HG02870 (cell line): ENCODE data around the gene NUP153.
A peak's percentile ranks its signal among the peaks of the same experiment; 100 is the strongest.
"Not testable (repeated sequence)": the region's sequence is repeated elsewhere in the genome, so short reads cannot be mapped to it uniquely, and the experiment has no call there.

Source experiments
- ATAC-seq: cut with Tn5 transposase; IDR thresholded peaks from one replicate; pipeline ENCODE4 v1.9.1; 2021; ENCODE audit warnings: mild to moderate bottlenecking, moderate library complexity; ENCODE audit not compliant: unreplicated experiment

Gene NUP153

DNA sequence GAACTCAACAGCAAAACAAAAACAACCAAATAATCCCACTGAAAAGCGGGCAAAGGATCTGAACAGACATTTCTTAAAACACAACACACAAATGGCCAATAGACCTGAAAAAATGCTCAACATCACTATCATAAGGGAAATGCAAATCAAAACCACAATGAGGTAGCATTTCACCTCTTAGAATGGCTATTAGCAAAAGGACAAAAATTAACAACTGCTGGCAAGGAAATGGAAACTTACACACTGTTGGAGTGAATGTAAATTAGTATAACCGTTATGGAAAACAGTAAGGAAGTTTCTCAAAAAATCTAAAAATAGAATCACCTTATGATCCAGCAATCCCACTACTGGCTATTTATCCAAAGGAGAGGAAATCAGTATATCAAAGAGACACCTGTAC is 85.7 kb downstream of the NUP153 start:
- peak; percentile 69 for ATAC-seq

- ATAC-seq: no peak
Measured at GRCh38 chr6:17615794-17616193, 90.9 kb downstream of the NUP153 start.

DNA sequence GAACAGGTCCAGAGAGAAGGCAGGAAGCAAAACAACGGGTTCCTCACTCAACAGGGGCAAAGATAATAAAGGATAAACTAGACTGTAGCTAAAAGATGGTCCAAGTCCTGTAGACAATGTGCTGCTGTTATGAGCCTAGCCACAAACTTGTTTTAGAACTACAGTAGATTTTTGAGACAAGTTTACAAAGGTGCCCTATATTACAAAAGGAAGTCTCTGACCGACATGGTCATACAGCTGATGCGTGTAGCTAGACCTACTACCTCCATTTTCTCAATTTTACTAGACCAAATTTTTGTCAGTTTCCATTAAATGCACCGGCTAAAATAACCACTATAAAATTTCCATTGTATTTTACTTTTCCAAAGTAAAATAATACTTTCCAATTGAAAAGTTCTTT is 94.7 kb downstream of the NUP153 start:
- no peak for ATAC-seq

GRCh38 chr6:17610835-17611234 is 95.9 kb downstream of the NUP153 start:
- ATAC-seq: no peak

- ATAC-seq: no peak
Measured at GRCh38 chr6:17606606-17607005, 100.1 kb downstream of the NUP153 start.

GRCh38 chr6:17602888-17603287 is 103.8 kb downstream of the NUP153 start:
- no peak for ATAC-seq

DNA sequence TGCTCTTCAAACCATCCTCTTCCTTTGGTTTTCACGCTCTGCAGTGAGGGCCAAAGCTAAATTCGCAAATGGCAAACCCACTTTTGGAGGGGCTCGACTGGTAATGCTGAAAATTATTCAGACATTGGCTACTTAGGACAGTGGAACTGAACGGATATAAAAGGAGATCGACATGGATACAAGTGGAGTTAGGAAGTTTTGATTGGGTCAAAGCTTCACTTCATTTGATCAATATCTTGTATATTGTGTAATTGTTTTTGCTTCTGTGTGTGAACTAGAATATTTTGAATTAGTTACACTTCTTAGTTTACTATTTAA is 105.4 kb downstream of the NUP153 start:
- ATAC-seq: no peak

GRCh38 chr6:17600527-17601385 is 106.0 kb downstream of the NUP153 start:
- ATAC-seq: peak; percentile 51

DNA sequence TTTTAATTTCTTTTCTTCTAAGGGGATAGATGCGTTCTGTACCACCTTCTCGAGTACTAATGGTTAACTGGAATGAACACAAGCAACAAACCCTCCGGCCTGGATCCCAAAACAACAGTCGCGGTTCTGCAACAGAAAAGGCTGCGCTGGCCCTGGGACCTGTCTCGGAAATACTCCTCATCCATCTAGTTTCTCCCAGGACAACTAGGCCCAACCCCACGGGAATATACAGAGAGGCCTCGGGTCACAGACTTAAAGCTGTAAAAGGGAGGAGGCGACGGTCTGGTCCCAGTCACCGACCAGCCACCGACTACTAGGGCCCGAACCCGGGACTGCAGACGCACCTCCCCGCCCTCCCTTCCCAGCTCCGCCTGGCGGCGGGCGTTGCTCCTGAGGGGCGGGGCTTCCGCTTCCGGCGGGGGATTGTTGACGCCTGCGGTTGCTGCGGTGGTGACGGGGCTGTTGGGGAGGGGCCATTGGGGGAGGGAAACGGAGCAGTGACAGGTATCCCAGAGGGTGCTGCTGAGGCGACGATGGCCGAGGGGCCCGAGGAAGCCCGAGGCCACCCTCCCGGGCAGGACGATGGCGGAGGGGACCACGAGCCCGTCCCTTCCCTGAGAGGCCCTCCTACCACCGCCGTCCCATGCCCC is 106.7 kb downstream of the NUP153 start, which contains the start of gene FAM8A1:
TSS of gene FAM8A1 (plus strand) at position 426 of the 650 bp plus-strand sequence. CDS start at position 534, 108 bp downstream.
- peak; percentile 90 for ATAC-seq

DNA sequence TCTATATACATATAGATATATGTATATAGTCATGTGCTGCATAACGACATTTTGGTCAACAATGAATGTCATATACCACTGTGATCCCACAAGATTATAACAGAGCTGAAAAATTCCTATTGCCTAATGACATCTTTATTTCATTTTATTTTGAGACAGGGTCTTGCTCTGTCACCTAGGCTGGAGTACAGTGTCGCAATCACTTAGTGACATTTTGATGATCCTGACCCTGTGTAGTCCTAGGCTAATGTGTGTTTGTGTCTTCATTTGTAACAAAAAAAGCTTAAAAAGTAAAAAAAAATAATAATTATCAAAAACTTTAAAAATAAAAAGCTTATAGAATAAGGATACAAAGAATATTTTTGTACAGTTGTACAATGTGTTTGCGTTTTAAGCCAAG is 110.6 kb downstream of the NUP153 start:
- ATAC-seq: no peak

DNA sequence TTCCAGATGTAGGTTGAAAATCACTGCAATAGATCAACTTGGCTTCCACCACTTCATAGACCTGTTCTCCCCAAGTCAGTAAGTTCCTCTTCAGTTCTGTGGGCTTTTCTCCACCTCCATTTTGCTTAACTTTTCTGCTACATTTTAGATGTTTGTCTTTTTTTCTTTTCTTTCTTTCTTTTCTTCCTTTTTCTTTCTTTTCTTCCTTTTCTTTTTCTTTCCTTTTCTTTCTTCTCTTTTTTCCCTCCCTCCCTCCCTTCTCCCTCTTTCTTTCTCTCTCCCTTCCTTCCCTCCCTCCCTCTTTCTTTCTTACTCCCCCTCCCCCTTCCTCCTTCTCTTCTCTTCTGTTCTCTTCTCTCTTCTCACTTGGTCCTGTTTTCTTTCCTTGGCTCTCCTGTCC is 113.5 kb downstream of the NUP153 start:
- ATAC-seq: no peak

- ATAC-seq: no peak
Measured at GRCh38 chr6:17591287-17591686, 115.4 kb downstream of the NUP153 start.

GRCh38 chr6:17589406-17590096 is 117.2 kb downstream of the NUP153 start:
- peak; percentile 74 for ATAC-seq

GRCh38 chr6:17588011-17588410 is 118.7 kb downstream of the NUP153 start:
- ATAC-seq: no peak

- ATAC-seq: not testable (repeated sequence)
Measured at GRCh38 chr6:17586623-17587022, 120.1 kb downstream of the NUP153 start.

- no peak for ATAC-seq
Measured at GRCh38 chr6:17585766-17586490, 120.8 kb downstream of the NUP153 start.

GRCh38 chr6:17584241-17584803 is 122.4 kb downstream of the NUP153 start:
- no peak for ATAC-seq

- ATAC-seq: no peak
Measured at GRCh38 chr6:17583811-17584210, 122.9 kb downstream of the NUP153 start.

DNA sequence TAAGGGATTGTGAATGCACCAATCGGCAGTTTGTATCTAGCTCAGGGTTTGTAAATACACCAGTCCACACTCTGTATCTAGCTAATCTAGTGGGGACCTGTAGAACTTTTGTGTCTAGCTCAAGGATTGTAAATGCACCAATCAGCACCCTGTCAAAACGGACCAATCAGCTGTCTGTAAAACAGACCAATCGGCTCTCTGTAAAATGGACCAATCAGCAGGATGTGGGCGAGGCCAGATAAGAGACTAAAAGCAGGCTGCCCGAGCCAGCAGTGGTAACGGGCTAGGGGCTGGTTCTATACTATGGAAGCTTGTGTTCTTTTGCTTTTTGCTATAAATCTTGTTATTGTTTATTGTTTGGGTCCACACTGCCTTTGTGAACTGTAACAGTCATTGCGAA is 125.4 kb downstream of the NUP153 start:
- ATAC-seq: not testable (repeated sequence)

GRCh38 chr6:17580518-17581048 is 126.1 kb downstream of the NUP153 start:
- no peak for ATAC-seq
